DMS114 treated with DMSO at 0.1 percent for 48 hours (cell line): ENCODE measurements around the gene DISP3.

Experiments
- DNase-seq: peaks from one replicate; lab custom pipeline; 2025; ENCODE audit not compliant: unreplicated experiment; lab: John Stamatoyannopoulos, UW

DISP3 gene

GRCh38 chr1:11538886-11539285 is 59.9 kb downstream of the DISP3 start:
- no peak for DNase-seq

GRCh38 chr1:11539850-11540772 is 61.2 kb downstream of the DISP3 start:
- DNase-seq = no peak

- DNase-seq = no peak
Observed at GRCh38 chr1:11540773-11541160, 61.8 kb downstream of the DISP3 start.

GRCh38 chr1:11541236-11541635 is 62.3 kb downstream of the DISP3 start:
- DNase-seq = no peak

- DNase-seq = no peak
Observed at GRCh38 chr1:11541956-11542355, 63.0 kb downstream of the DISP3 start.

- no peak for DNase-seq
Observed at GRCh38 chr1:11543392-11543791, 64.4 kb downstream of the DISP3 start.

GRCh38 chr1:11543796-11544195 is 64.8 kb downstream of the DISP3 start:
- no peak for DNase-seq

- no peak for DNase-seq
Observed at GRCh38 chr1:11546456-11546855, 67.5 kb downstream of the DISP3 start.

GRCh38 chr1:11550664-11551283 is 71.8 kb downstream of the DISP3 start:
- DNase-seq = no peak

GRCh38 chr1:11558276-11558675 is 79.3 kb downstream of the DISP3 start:
- no peak for DNase-seq

- no peak for DNase-seq
Observed at GRCh38 chr1:11558871-11559590, 80.1 kb downstream of the DISP3 start.

- no peak for DNase-seq
Observed at GRCh38 chr1:11559591-11559970, 80.6 kb downstream of the DISP3 start.

GRCh38 chr1:11560061-11560460 is 81.1 kb downstream of the DISP3 start:
- no peak for DNase-seq

- DNase-seq = no peak
Observed at GRCh38 chr1:11561740-11562139, 82.8 kb downstream of the DISP3 start.

- DNase-seq = no peak
Observed at GRCh38 chr1:11562664-11563063, 83.7 kb downstream of the DISP3 start.

- no peak for DNase-seq
Observed at GRCh38 chr1:11563560-11564069, 84.7 kb downstream of the DISP3 start.

- DNase-seq = no peak
Observed at GRCh38 chr1:11564237-11564636, 85.3 kb downstream of the DISP3 start.

GRCh38 chr1:11566042-11566850 is 87.3 kb downstream of the DISP3 start:
- no peak for DNase-seq

- DNase-seq = no peak
Observed at GRCh38 chr1:11567244-11568065, 88.5 kb downstream of the DISP3 start.

GRCh38 chr1:11568687-11569086 is 89.7 kb downstream of the DISP3 start:
- DNase-seq = no peak
